ENCODE measurements around the gene CLSTN2.

DNA sequence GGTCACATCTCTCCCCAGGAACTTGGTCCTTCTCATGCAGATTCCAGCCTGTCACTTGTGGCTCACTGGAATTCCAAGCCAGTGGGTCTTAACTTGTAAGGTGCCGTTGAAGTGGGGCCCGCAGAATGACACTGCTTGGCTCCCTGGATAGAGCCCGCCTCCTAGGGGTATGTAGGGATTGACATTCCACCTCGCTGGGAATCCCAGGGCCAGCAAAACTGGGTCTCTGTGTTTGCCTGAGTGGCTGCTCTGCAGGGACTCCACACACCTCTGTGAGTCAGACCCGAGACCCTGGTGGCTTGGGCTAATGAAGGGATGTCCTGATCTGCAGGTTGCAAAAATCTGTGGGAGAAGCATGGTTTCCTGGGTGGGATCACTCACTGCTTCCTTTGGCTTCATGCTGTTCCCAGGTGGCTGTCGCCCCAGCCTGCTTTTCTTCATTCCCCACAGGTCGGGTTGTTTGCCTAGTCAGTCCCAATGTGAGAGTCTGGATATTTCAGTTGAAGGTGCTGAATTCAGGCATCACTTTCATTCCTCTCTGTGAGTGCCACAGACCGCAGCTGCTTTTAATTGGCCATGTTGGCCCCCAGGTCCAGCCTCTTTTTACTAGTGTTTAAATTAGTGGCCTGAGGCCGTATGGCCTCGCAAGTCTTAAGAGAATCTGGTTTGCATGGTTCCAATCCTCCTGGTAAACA lies 586.9 kb downstream of the CLSTN2 start:
- TF ChIP-seq, protein P1, sequence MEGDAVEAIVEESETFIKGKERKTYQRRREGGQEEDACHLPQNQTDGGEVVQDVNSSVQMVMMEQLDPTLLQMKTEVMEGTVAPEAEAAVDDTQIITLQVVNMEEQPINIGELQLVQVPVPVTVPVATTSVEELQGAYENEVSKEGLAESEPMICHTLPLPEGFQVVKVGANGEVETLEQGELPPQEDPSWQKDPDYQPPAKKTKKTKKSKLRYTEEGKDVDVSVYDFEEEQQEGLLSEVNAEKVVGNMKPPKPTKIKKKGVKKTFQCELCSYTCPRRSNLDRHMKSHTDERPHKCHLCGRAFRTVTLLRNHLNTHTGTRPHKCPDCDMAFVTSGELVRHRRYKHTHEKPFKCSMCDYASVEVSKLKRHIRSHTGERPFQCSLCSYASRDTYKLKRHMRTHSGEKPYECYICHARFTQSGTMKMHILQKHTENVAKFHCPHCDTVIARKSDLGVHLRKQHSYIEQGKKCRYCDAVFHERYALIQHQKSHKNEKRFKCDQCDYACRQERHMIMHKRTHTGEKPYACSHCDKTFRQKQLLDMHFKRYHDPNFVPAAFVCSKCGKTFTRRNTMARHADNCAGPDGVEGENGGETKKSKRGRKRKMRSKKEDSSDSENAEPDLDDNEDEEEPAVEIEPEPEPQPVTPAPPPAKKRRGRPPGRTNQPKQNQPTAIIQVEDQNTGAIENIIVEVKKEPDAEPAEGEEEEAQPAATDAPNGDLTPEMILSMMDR (IDR thresholded peaks at IDR 0.05): no peak
- TF ChIP-seq POLR2A (IDR thresholded peaks at IDR 0.05) (no peak), EP300 (IDR thresholded peaks at IDR 0.05) (no peak)

All from tibial nerve (tissue), 4 donors.